Medulla oblongata (tissue), 1 donor: ENCODE results near the gene IL21R.
"Not testable (repeated sequence)": the region's sequence is repeated elsewhere in the genome, so short reads cannot be mapped to it uniquely, and the experiment has no call there.

Experiments
- DNase-seq: peaks from one replicate; pipeline ENCODE4 v3.0.0-alpha.2; 2015; ENCODE audit errors: extremely low spot score

IL21R gene

DNA sequence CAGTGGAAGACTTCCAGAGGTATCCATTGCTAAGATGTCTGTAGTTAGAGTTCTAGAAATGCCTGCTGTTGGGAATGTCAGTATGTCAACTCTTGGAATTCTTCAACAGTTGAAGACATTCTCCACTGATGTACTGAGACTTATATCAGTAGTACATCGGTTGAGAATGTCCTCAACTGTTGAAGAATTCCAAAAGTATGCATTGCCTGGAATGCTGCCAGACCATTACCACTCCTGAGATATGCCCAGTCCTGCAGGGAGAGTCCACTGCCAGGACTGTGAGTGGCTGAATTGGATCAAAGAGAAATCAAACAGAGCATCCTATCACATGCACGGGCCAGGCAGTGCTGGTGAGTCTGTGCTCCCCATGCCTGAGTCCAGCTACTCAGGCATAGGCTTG lies 42.0 kb downstream of the IL21R start:
- no peak for DNase-seq

DNA sequence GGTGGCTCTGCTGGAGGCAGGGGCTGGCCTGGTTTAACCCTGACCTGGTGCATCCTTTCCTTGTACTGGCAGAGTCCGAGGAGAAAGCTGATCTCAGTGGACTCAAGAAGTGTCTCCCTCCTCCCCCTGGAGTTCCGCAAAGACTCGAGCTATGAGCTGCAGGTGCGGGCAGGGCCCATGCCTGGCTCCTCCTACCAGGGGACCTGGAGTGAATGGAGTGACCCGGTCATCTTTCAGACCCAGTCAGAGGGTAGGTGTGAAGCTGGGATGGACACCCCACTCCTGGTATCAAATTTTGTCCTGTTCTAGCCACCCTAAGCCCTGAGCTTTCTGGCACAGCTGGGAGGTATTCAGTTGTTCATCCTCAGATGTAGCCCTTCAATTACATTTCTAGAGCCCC lies 42.5 kb downstream of the IL21R start:
- no peak for DNase-seq

DNA sequence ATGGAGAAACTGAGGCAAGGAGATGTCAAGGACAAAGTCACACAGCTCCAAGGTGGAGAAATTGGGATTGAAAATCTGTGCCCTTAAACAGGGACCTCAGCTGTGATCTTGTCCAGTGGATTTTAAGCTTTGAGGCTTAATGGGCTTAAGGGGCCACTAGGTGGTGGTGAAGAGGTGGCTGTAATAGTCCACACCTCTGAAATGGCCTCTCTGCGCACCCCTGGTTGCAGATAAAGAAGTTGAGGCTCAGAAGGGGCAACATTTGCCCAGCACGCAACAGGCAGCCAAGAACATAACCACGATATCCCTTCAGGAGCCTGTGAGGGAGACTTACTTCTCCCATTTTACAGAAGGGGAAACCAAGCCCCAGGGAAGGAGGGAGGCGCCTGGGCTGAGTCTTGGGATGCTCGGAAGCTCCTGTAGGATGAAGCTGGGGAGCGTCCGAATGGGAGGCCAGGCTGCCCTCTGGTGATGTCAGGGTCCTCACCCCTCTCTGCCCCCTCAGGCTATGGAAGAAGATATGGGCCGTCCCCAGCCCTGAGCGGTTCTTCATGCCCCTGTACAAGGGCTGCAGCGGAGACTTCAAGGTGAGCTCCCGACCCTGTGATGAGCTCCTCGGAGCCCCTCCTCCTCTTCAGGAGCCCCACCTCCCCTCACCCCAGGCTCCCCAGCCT lies 43.7 kb downstream of the IL21R start:
- DNase-seq = no peak

DNA sequence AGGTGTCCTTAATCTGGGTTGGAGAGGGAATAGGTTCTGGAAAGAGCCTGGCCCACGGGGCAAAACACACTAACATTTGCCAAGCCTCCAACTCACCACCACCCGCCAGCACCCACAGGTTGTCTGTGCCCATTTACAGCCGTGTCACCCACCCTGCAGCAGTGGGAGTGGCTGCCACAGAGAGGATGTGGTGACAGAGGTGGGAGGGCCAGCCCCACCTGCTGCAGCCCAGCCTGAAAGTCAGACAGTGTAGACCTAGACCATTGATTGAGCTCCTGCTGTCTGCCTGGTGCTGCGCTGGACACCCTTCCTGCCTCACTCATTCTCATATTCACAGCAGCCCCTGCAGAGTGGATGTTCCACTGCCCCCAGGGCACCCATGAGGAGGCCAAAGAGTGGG lies 44.7 kb downstream of the IL21R start:
- no peak for DNase-seq

DNA sequence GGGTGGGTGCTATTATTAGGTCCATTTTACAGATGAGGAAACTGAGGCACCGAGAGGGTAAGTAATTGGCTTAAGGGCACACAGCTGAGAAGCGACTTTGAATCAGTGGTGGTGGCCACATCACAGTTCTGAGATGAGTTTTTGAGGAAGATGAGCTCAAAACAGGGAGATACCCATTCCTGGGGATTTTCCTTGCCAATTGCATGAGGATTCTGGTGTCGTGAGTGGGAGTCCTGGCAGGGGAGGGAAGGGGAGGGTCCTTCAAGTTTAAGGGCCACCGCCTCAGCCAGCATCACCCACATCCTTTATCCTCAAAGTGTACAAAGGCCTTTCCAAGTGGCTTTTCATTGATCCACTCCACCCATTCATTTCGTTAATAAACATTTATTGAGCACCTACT lies 45.3 kb downstream of the IL21R start:
- no peak for DNase-seq

DNA sequence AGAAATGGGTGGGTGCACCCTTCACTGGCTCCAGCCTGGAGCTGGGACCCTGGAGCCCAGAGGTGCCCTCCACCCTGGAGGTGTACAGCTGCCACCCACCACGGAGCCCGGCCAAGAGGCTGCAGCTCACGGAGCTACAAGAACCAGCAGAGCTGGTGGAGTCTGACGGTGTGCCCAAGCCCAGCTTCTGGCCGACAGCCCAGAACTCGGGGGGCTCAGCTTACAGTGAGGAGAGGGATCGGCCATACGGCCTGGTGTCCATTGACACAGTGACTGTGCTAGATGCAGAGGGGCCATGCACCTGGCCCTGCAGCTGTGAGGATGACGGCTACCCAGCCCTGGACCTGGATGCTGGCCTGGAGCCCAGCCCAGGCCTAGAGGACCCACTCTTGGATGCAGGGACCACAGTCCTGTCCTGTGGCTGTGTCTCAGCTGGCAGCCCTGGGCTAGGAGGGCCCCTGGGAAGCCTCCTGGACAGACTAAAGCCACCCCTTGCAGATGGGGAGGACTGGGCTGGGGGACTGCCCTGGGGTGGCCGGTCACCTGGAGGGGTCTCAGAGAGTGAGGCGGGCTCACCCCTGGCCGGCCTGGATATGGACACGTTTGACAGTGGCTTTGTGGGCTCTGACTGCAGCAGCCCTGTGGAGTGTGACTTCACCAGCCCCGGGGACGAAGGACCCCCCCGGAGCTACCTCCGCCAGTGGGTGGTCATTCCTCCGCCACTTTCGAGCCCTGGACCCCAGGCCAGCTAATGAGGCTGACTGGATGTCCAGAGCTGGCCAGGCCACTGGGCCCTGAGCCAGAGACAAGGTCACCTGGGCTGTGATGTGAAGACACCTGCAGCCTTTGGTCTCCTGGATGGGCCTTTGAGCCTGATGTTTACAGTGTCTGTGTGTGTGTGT lies 46.8 kb downstream of the IL21R start:
- DNase-seq = no peak

DNA sequence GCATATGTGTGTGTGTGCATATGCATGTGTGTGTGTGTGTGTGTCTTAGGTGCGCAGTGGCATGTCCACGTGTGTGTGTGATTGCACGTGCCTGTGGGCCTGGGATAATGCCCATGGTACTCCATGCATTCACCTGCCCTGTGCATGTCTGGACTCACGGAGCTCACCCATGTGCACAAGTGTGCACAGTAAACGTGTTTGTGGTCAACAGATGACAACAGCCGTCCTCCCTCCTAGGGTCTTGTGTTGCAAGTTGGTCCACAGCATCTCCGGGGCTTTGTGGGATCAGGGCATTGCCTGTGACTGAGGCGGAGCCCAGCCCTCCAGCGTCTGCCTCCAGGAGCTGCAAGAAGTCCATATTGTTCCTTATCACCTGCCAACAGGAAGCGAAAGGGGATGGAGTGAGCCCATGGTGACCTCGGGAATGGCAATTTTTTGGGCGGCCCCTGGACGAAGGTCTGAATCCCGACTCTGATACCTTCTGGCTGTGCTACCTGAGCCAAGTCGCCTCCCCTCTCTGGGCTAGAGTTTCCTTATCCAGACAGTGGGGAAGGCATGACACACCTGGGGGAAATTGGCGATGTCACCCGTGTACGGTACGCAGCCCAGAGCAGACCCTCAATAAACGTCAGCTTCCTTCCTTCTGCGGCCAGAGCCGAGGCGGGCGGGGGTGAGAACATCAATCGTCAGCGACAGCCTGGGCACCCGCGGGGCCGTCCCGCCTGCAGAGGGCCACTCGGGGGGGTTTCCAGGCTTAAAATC lies 47.6 kb downstream of the IL21R start:
- no peak for DNase-seq

DNA sequence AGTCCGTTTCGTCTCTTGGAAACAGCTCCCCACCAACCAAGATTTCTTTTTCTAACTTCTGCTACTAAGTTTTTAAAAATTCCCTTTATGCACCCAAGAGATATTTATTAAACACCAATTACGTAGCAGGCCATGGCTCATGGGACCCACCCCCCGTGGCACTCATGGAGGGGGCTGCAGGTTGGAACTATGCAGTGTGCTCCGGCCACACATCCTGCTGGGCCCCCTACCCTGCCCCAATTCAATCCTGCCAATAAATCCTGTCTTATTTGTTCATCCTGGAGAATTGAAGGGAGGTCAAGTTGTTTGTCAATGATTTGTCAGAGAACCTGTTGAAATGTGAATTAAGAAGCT lies 48.2 kb downstream of the IL21R start:
- no peak for DNase-seq

DNA sequence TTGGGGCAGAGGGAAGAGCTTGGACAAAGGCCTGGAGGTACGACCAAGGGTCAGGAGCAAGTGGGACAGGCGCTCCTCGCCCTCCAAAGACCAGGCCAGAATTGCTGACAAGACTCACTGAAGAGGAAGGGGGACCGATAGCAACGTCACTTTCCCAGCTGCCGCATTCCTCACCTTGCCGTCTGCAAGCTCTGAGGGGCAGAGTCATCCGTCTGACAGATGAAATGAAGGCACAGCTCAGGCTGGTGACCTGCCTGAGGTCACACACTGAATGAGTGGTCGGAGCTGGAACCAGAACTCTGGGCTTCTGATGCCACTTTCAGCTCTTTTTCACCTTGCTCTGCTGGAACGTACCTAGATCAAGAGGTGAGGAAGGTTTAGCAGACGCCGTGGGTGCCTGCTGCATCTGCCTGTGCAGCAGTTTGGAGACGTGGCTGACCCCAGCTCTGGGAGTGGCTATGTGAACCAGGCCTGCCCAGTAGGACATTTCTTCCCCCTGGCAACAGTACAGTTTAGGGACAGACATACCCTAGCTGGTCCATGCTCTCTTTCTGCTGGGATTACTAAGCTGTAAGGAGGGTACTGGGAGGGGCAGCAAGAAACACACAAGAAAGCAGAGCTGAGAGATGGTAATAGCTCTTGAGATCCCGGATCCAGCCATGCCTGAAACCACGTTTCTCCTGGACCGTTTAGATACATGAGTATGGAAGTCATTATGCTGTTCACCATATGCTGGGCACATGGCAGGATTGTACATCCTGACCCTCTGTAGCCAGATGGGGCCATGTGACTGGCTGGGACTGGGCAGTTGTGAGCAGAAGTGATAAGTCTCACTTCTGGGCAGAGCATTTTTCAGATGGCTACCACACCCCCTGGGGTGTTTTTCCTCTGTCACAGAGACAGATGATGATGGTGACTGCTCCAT lies 50.9 kb downstream of the IL21R start:
- no peak for DNase-seq

DNA sequence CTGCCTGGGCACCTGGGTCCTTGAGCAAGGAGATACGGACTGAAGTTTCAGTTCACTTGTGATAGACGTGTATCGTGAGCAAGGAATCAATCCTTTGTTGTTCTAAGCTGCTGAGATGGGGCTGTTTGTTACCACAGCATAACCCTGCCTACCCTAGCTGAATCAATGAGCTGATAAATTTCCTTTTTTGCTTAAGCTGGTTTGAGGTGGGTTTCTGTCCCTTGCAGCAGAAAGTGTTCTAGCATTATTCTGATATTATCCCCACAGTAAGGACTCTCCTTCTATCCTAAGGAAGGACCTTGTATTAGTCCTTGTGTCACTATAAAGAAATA lies 51.5 kb downstream of the IL21R start:
- DNase-seq = no peak

DNA sequence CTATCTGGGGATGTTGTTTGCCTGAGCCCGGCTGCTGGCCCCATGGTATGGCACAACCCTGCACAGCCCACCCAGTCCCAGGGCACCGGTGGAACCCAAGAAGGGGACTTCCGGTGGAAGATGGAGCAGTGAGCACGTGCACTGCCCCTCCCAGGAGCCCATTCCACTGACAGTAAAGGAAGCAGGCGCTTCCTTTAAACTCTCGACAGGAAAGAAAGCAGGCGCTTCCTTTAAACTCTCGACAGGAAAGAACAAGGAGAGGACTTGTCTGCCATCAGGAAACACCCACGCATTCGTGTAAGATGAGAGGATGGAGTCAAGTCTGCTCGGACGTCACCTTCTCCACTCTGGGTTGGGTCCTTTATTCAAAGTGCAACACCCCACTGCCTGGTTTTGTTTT lies 53.7 kb downstream of the IL21R start:
- no peak for DNase-seq

DNA sequence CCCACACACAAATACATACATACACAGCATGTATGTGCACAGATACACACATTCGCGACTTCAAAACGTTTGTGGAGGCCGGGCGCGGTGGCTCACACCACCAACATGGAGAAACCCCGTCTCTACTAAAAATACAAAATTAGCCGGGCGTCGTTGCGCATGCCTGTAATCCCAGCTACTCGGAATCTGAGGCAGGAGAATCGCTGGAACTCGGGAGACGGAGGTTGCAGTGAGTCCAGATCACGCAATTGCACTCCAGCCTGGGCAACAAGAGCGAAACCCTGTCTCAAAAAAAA lies 55.6 kb downstream of the IL21R start:
- DNase-seq = not testable (repeated sequence)

DNA sequence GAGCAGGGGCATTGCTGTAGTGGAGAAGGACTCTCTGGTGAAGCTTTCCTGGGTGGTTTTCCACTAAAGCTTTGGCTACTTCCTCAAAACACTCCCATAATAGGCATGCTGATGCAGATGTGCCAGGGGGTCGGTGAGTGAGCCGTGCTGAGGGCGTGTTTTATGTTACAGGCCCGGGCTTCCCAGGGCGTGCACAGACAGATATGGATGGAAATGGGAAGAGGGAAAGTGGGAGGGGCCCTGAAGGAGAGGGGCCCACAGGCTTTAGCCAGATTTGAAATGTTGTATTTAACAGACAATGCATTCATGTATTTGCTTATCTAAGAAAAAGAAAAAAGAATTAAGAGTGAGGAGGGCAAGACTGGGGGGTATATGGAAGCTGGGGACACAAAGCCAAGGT lies 56.3 kb downstream of the IL21R start:
- no peak for DNase-seq

DNA sequence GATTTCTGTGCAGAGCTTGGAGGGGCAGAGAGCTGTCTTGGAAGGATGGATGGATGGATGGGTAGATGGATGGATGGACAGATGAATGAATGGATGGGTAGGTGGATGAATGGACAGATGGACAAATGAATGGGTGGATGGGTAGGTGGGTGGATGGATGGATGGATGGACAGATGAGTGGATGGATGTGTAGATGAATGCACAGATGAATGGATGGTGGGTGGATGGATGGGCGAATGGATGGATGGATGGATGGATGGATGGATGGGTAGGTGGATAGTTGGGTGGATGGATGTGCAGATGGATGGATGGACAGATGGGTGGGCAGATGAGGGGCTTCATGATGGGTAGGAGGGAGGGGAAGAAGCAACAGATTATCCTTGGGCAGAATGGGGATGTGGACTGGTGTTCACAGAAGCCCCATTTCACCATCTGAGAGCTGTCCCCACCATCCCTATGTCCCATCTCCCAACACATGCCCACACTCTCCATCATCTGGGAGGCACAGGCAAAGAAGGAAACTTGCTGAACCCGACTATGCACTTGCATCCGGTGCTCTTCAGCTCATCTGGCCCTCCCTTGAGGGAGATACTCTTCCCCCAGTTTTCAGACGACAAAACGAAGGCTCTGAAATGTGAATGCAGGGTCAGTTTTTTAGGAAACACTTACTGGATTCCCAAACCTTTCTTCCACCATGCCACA lies 57.2 kb downstream of the IL21R start:
- no peak for DNase-seq

DNA sequence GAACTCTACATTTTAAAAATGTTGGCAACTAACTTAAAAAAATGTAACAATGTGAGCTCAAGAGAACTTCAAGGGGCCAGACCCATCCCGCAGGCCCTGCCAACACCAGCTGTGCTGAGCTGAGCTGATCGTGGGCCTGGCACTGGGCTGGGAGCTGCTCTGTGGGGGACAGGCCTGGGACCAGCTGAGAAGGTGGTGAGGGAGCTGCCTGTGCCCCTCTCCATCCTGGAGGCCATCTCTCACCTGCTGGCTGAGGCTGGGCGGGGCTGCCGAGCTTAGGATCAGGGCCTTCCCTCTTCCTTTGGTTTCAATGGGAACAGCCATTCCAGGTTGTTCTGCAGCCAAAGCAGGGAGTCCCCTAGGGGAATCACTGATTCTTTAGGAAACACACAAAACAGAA lies 58.2 kb downstream of the IL21R start:
- no peak for DNase-seq

DNA sequence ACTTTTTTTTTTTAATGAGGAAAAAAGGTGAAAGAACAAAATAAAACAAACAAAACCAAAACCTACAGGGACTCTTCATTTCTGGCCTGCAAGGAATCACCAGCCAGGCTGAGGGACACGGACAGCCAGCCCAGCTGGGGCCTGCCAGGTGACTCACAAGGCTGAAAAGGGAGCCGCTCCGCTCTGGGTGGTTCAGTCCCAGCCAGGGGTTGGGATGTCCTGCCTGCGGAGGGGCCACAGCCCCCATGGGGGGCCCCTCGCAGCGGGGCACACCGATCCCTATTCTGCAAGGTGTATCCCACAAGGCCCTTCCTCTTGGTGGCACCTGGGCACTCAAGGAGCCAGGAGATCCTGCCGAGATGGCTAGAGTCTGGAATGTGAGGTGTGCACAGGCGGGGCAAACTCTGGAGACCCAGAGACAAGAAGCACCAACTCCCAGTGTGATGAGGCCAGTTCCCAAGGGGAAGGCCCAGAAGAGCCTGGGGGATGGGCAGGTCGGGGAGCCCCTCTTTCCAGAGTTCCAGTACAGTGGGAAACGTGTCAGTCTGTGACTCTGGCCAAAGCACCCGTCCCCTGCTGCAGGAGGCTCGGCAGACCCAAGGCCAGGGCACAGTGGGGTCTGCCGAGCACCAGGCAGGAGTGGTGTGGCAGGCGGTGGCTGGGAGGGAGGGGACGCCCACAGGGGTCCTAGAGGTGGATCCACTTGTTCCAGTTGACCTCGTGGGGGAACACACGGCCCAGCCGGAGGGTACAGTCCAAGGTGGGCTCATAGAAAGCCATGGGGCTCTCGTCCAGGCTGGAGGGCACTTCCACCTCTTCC lies 58.9 kb downstream of the IL21R start:
- DNase-seq = no peak

DNA sequence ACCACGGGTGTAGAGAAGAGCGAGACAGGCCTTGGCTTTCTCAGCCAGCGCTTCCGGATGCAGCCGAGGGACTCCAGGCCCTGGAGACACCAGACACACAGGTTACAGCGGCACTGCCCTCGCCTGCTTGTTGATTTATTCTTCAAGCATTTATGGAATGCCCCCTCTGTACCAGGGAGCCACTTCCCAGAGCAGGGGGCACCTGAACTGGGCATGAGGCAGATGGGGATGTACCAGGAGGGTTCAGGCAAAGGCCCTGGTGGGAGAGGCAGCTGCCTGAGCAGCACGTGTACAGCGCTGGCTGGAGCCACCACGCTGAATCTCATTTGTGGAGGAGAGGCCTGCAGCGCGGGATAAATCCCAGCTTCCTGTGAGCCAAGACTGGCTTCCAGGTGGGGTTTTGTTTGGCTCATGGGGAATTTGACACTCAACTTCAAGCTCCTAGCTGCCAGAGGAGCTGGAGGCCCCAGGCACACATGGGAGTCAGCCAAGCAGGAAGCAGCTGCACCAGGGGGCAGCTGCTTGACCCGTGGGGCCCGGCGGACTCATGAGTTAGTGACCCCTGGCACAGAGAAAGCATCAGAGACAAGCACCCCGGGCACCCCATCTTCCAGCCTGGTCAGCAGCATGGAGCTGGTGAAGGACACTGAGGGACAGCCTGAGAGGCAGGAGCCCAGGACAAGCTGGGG lies 59.7 kb downstream of the IL21R start:
- no peak for DNase-seq

DNA sequence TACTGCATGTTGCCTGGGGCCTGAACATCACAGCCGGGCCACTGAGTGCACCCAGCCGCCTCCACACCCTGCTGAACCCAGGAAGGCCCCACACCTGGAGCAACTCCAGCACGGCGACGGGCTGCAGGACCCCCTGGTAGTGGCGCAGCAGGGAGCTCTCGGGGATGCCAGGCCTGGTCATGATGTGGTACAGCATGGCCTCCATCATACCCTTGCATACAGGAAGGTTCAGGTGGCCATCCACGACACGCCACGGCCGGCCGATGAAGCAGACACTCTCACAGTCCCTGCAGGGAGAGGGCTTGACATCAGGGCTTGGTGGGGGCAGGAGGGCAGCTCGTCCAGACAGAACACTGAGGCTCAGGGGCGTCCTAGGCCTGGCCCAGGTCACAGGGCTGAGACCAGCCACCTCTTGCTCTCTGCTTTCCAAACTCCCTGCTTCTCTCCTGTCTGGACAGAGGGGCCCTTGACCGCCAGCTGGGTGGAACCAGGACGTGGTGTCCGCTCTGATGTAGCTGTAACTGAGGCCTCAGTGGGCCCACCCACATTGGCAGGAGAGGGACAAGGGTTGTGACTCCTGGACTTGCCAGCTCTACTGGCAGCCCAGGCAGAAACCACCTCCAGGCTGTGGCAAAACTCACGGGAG lies 60.3 kb downstream of the IL21R start:
- DNase-seq = no peak
